ENCODE measurements around the gene TTC19.

TTC19 gene

DNA sequence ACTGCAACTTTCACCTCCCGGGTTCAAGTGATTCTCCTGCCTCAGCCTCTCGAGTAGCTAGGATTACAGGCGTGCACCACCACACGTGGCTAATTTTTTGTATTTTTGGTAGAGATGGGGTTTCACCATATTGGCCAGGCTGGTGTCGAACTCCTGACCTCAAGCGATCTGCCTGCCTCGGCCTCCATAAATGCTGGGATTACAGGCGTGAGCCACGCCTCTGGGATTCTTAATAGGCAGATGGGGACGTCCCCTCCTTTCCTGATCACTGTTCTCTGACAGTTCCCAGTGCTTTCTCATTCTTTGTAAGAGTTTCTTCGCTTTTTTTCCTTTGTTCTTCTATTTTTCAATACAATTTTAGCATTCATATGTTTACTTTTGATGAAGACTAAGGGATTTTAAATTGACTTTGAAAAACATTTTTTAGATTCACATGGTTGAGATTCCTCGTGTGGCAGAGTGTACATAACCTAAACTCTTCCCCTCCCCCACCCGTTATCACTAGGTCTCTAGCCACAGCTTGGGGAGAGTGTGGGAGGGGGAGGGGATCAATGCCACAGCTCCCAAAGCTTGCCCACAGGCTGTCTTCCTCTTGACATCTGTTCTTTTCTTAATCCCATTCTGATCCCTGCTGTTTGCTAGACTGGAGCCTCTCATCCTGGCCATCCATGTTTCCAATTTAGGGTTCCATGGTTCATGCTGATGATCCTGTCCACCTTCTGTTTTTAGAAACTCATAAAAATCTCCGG lies 43.7 kb upstream of the TTC19 start:
- H3K9me3 ChIP-seq: no peaks in the 10 kb centered on the region
- no peaks in the 10 kb centered on the region for H3K4me1 ChIP-seq
- no peaks in the 10 kb centered on the region for H3K36me3 ChIP-seq
- TF ChIP-seq, protein P1, sequence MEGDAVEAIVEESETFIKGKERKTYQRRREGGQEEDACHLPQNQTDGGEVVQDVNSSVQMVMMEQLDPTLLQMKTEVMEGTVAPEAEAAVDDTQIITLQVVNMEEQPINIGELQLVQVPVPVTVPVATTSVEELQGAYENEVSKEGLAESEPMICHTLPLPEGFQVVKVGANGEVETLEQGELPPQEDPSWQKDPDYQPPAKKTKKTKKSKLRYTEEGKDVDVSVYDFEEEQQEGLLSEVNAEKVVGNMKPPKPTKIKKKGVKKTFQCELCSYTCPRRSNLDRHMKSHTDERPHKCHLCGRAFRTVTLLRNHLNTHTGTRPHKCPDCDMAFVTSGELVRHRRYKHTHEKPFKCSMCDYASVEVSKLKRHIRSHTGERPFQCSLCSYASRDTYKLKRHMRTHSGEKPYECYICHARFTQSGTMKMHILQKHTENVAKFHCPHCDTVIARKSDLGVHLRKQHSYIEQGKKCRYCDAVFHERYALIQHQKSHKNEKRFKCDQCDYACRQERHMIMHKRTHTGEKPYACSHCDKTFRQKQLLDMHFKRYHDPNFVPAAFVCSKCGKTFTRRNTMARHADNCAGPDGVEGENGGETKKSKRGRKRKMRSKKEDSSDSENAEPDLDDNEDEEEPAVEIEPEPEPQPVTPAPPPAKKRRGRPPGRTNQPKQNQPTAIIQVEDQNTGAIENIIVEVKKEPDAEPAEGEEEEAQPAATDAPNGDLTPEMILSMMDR (IDR thresholded peaks at IDR 0.05; ENCODE audit: low read depth, low read length): no peak
- no peaks in the 10 kb centered on the region for H3K27me3 ChIP-seq
- DNase-seq: no peak
- no peak overlapping the region for H3K4me3 ChIP-seq (ENCODE audit: low read depth, low read length)

DNA sequence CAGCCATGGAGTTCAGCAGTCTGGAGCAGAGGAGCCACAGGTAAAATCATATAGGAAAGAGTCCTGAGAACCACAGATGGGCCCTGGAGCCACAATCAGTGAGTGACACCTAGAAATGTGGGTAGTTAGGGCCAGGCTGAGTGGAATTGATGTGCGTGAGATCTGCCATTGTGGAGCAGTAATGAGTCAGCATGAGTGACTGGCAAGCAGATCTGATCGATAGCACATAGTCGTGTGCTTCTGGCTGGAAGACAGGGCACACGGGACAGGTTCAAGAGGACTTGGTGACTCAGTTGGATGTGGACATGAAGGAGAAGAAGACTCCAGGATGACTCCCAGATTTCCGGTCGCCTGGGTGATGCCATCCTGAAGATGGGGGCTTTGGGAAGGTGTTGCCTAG lies 42.4 kb upstream of the TTC19 start:
- Histone ChIP-seq H3K27me3 (no peaks in the 10 kb centered on the region), H3K36me3 (no peaks in the 10 kb centered on the region), H3K4me3 (ENCODE audit: low read depth, low read length) (no peak overlapping the region), H3K9me3 (no peaks in the 10 kb centered on the region), H3K4me1 (no peaks in the 10 kb centered on the region)
- TF ChIP-seq, protein P1 (IDR thresholded peaks at IDR 0.05; ENCODE audit: low read depth, low read length): no peak
- no peak for DNase-seq

DNA sequence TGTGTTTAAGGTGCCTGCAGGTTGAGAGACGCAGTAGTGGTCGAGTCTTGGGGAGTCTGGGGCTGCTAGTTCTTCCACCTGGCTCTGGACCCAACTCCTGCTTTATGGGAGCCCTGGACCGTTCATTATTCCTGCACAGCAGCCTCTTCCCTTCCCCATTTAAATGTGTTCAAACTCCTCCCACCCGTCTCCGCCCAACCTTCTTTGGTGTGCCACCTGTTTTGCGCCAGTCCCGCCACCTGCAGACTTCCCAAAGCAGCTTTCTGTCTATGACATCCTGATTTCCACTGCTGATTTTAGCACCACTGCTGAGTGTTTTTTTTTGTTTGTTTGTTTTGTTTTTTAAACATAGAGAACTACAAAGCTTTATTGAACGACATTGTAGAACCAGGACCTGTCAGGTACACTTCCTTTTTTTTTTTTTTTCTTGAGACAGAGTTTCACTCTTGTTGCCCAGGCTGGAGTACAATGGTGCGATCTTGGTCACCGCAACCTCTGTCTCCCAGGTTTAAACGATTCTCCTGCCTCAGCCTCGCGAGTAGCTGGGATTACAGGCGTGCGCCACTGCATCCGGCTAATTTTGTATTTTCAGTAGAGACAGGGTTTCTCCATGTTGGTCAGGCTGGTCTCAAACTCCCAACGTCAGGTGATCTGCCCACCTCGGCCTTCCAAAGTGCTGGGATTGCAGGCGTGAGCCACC lies 41.9 kb upstream of the TTC19 start:
- DNase-seq: no peak
- Histone ChIP-seq H3K9me3 (no peaks in the 10 kb centered on the region), H3K36me3 (no peaks in the 10 kb centered on the region), H3K4me1 (no peaks in the 10 kb centered on the region), H3K4me3 (ENCODE audit: low read depth, low read length) (no peak overlapping the region), H3K27me3 (no peaks in the 10 kb centered on the region)
- TF ChIP-seq, protein P1 (IDR thresholded peaks at IDR 0.05; ENCODE audit: low read depth, low read length): no peak

DNA sequence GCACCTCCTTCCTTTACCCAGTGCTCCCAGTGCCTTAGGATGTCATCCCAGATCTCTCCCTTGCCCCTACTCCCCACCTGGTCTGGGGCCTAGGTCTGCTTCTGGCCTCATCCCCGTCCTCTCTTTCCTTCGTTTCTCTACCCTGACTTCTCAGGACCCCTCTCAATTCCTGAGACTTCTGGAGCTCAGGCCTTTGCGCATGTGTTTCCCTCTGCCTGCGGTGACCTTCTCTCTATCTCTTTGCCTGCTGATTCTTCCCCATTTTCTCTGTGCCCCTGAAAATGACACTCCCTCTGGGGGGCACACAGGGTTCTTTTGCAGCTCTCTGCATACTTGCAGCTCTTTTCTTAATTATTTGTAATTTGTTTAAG lies 41.2 kb upstream of the TTC19 start:
- H3K4me1 ChIP-seq: no peaks in the 10 kb centered on the region
- no peaks in the 10 kb centered on the region for H3K27me3 ChIP-seq
- TF ChIP-seq, protein P1 (IDR thresholded peaks at IDR 0.05; ENCODE audit: low read depth, low read length): no peak
- no peak overlapping the region for H3K4me3 ChIP-seq (ENCODE audit: low read depth, low read length)
- H3K9me3 ChIP-seq: no peaks in the 10 kb centered on the region
- no peaks in the 10 kb centered on the region for H3K36me3 ChIP-seq
- DNase-seq: no peak

DNA sequence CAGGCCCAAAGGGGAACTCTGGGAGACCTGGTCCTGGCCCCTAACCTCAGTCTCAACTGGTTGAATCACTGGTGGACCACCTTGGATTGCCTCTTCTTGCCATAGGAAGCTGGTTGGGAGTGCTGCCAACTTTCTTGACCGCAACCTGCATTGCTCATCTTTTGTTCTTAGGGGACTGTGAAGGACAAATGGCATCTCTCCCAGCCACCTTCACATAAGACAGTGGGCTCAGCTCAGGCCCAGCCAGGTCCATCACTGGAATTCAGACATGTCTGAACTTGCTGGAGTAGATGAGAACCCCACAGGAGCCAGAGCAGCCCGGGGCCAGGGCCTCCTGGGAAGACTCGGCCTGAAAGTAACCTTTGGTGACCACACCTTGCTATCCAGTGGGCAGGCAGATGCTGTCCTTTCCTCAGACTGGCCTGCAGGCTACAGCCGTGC lies 35.9 kb upstream of the TTC19 start:
- no peaks in the 10 kb centered on the region for H3K27me3 ChIP-seq
- DNase-seq: no peak
- TF ChIP-seq, protein P1 (IDR thresholded peaks at IDR 0.05; ENCODE audit: low read depth, low read length): no peak
- H3K4me1 ChIP-seq: no peaks in the 10 kb centered on the region
- H3K9me3 ChIP-seq: no peaks in the 10 kb centered on the region
- no peak overlapping the region for H3K4me3 ChIP-seq (ENCODE audit: low read depth, low read length)
- no peaks in the 10 kb centered on the region for H3K36me3 ChIP-seq

DNA sequence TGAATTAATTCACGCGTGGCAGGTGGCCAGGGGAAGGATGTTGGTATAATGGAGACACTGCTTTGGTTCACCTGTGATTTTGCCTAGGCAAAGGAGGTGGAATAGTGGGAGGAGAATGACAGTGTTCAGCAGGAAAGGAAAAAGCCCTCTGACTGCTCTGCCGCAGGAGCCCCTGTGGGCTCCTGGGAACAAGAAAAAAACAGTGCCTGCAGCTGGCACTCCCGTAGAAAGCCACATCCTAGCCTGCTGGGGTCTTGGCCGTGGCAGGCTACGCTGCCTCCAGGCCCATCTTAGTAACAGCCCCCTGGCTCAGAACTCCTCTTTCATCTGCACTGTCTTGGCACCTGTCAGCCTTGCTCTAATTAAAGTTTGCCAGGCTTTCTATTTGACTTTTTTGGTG lies 34.1 kb upstream of the TTC19 start:
- no peaks in the 10 kb centered on the region for H3K4me1 ChIP-seq
- no peaks in the 10 kb centered on the region for H3K36me3 ChIP-seq
- H3K4me3 ChIP-seq (ENCODE audit: low read depth, low read length): no peak overlapping the region
- TF ChIP-seq, protein P1 (IDR thresholded peaks at IDR 0.05; ENCODE audit: low read depth, low read length): no peak
- no peak for DNase-seq
- no peaks in the 10 kb centered on the region for H3K9me3 ChIP-seq
- no peaks in the 10 kb centered on the region for H3K27me3 ChIP-seq
